Motor neuron (in vitro differentiated cells): ENCODE data around the gene TMEM97. TPM values are rescaled to one million over a fixed set of nuclear protein-coding genes. Genes with fewer than 3 reads are reported as not detected.
"Not testable (repeated sequence)": the region's sequence is repeated elsewhere in the genome, so short reads cannot be mapped to it uniquely, and the experiment has no call there.

Experiments used
- ATAC-seq, 8 experiments: fragments of 200-7000 bp; cut with Tn5 transposase; replicated peaks in 6 of 8; 2 replicates each; pipeline ENCODE4 v1.8.0; 2021; ENCODE audit warnings: mild to moderate bottlenecking in 8 of 8, moderate library complexity in 8 of 8
- H3K27ac ChIP-seq, 2 donors: fragments of 250-450 bp; sonication (Bioruptor Pico); 2 replicates each; pipeline ENCODE4 v1.9.0; 2021; ENCODE audit warnings: antibody characterized with exemption in 2 of 2, mild to moderate bottlenecking in 2 of 2, moderate library complexity in 1 of 2
- H3K4me1 ChIP-seq, 2 donors: fragments of 250-450 bp; sonication (Bioruptor Pico); replicated peaks in 1 of 2; 2 replicates each; pipeline ENCODE4 v1.6.1; 2021; ENCODE audit warnings: antibody characterized with exemption in 2 of 2, mild to moderate bottlenecking in 2 of 2, moderate library complexity in 1 of 2
- H3K4me3 ChIP-seq, 5 donors: fragments of 250-450 bp; sonication (Bioruptor Pico); 2 replicates each; pipeline ENCODE4 v1.9.0; 2021; ENCODE audit warnings: antibody characterized with exemption in 5 of 5, mild to moderate bottlenecking in 5 of 5, moderate library complexity in 4 of 5
- WGBS, 10 experiments: fragments of 450-650 bp; shearing (Covaris generic); methylation state at CpG; one replicate each; pipeline ENCODE4 v1.0.0; 2022; 5-methylcytosine and 5-hydroxymethylcytosine counted together
- in situ Hi-C, 9 experiments: fragments of 400-800 bp; cut with MboI; loops; one replicate each; pipeline ENCODE4 v1.15.0; 2021; ENCODE audit warnings: low sequenced_read_pairs in 9 of 9, low pct_unique_long_range_greater_than_20kb in 2 of 9; ENCODE audit not compliant: unreplicated experiment in 9 of 9
- total RNA-seq, 8 experiments: library from RNA; unstranded; fragments of 300-600 nt; gene quantifications; 2 replicates each; pipeline versions ENCODE4 v1.2.3 to v1.2.4, GENCODE V29; 2022

TMEM97 gene
- total RNA-seq, result 10 to 100 TPM; 17.5 to 93.4 (median 28.5) TPM

- Histone ChIP-seq H3K27ac (peak within 1 kb of the TSS; percentile 66 to 78), H3K4me1 (peaks cover 11 to 21% of the 10 kb centered on the region in 2 donors), H3K4me3 (peak within 1 kb of the TSS; percentile 52 to 73 (median 55))
- 0% methylated on average over 4 to 20 of the region's 72 CpGs; no CpG with 5 or more reads in 4 of the 10 experiments for WGBS, 10 experiments
- peak; percentile 94 to 98 (median 96) for ATAC-seq
- in situ Hi-C loops, result no loop called here
Observed at GRCh38 chr17:28318759-28319597, at the start of gene TMEM97. Gene TMEM97 (plus strand): TSS chr17:28319200. CDS start chr17:28319240, 40 bp downstream.

- whole genome bisulfite sequencing, 10 experiments, result 50 to 60% (median 60%) methylated on average over 1 to 2 of the region's 2 CpGs; no CpG with 5 or more reads in 6 of the 10 experiments
- in situ Hi-C loops, result no loop called here
- Histone ChIP-seq H3K4me3 (no peak overlapping the region), H3K4me1 (no peaks in the 10 kb centered on the region), H3K27ac (no peak overlapping the region)
- ATAC-seq, result no peak
Observed at GRCh38 chr17:28270055-28270454, 48.9 kb upstream of the TMEM97 start.

- H3K4me3 ChIP-seq, result no peak overlapping the region
- in situ Hi-C loops, result no loop called here
- no peak for ATAC-seq
- no peak overlapping the region for H3K27ac ChIP-seq
- H3K4me1 ChIP-seq, result no peaks in the 10 kb centered on the region
- WGBS, 10 experiments, result 80 to 86% (median 80%) methylated on average over 1 of the region's 1 CpG; no CpG with 5 or more reads in 7 of the 10 experiments
Observed at GRCh38 chr17:28270926-28271325, 48.1 kb upstream of the TMEM97 start.

- in situ Hi-C loops, result no loop called here
- WGBS, 10 experiments, result 67 to 90% (median 82%) methylated on average over 1 to 3 of the region's 3 CpGs; no CpG with 5 or more reads in 4 of the 10 experiments
Observed at GRCh38 chr17:28271431-28271830, 47.6 kb upstream of the TMEM97 start.

GRCh38 chr17:28272166-28272565 lies 46.8 kb upstream of the TMEM97 start:
- Histone ChIP-seq H3K4me3 (no peak overlapping the region), H3K27ac (no peak overlapping the region), H3K4me1 (no peaks in the 10 kb centered on the region)
- no peak for ATAC-seq
- 0 to 80% (median 21%) methylated on average over 1 to 2 of the region's 2 CpGs for WGBS, 10 experiments
- in situ Hi-C loops, result no loop called here

More at GRCh38 chr17:28271431-28271830, 47.6 kb upstream of the TMEM97 start:
- Histone ChIP-seq H3K4me3 (no peak overlapping the region), H3K4me1 (no peaks in the 10 kb centered on the region), H3K27ac (no peak overlapping the region)
- no peak for ATAC-seq

- WGBS, 10 experiments, result 60 to 100% (median 81%) methylated on average over 1 to 5 of the region's 5 CpGs
- H3K4me1 ChIP-seq, in situ Hi-C loops, ATAC-seq, H3K27ac ChIP-seq, H3K4me3 ChIP-seq: not testable (repeated sequence)
Observed at GRCh38 chr17:28273341-28273740, 45.7 kb upstream of the TMEM97 start.

- ATAC-seq, result no peak
- WGBS, 10 experiments, result 39 to 100% (median 89%) methylated on average over 1 to 9 of the region's 9 CpGs; no CpG with 5 or more reads in 1 of the 10 experiments
Observed at GRCh38 chr17:28274591-28275265, 44.3 kb upstream of the TMEM97 start.

GRCh38 chr17:28276011-28276410 lies 43.0 kb upstream of the TMEM97 start:
- no peak for ATAC-seq
- WGBS, 10 experiments, result 83 to 100% (median 94%) methylated on average over 1 to 4 of the region's 6 CpGs; no CpG with 5 or more reads in 4 of the 10 experiments
- in situ Hi-C loops, result no loop called here
- Histone ChIP-seq H3K4me1 (no peaks in the 10 kb centered on the region), H3K4me3 (no peak overlapping the region), H3K27ac (no peak overlapping the region)

More at GRCh38 chr17:28274591-28275265, 44.3 kb upstream of the TMEM97 start:
- no peak overlapping the region for H3K27ac ChIP-seq
- H3K4me1 ChIP-seq, result no peaks in the 10 kb centered on the region
- no peak overlapping the region for H3K4me3 ChIP-seq
- in situ Hi-C loops, result no loop called here

- H3K4me1 ChIP-seq, result no peaks in the 10 kb centered on the region
- 60 to 100% (median 85%) methylated on average over 1 to 6 of the region's 6 CpGs for WGBS, 10 experiments
- no peak overlapping the region for H3K27ac ChIP-seq
- no peak overlapping the region for H3K4me3 ChIP-seq
- ATAC-seq, result no peak
- in situ Hi-C loops, result no loop called here
Observed at GRCh38 chr17:28279411-28279810, 39.6 kb upstream of the TMEM97 start.

GRCh38 chr17:28280826-28281225 lies 38.2 kb upstream of the TMEM97 start:
- ATAC-seq, result no peak
- 91 to 100% (median 100%) methylated on average over 1 to 2 of the region's 3 CpGs; no CpG with 5 or more reads in 4 of the 10 experiments for WGBS, 10 experiments
- H3K4me3 ChIP-seq, result no peak overlapping the region
- no peak overlapping the region for H3K27ac ChIP-seq
- no peaks in the 10 kb centered on the region for H3K4me1 ChIP-seq
- in situ Hi-C loops, result no loop called here

GRCh38 chr17:28282596-28282995 lies 36.4 kb upstream of the TMEM97 start:
- Histone ChIP-seq H3K4me3 (no peak overlapping the region), H3K27ac (no peak overlapping the region), H3K4me1 (no peaks in the 10 kb centered on the region)
- in situ Hi-C loops, result no loop called here
- 0 to 89% (median 79%) methylated on average over 1 to 7 of the region's 7 CpGs; no CpG with 5 or more reads in 2 of the 10 experiments for WGBS, 10 experiments
- peak in 4 of 8 experiments; percentile 69 to 95 (median 82) for ATAC-seq

GRCh38 chr17:28285965-28286364 lies 33.0 kb upstream of the TMEM97 start:
- in situ Hi-C loops, result no loop called here
- no peaks in the 10 kb centered on the region for H3K4me1 ChIP-seq
- no peak overlapping the region for H3K27ac ChIP-seq
- H3K4me3 ChIP-seq, result no peak overlapping the region
- no peak for ATAC-seq
- WGBS, 10 experiments, result 29 to 100% (median 65%) methylated on average over 2 of the region's 2 CpGs; no CpG with 5 or more reads in 2 of the 10 experiments

- 0 to 100% (median 63%) methylated on average over 1 to 2 of the region's 2 CpGs; no CpG with 5 or more reads in 2 of the 10 experiments for WGBS, 10 experiments
- Histone ChIP-seq H3K4me1 (no peaks in the 10 kb centered on the region), H3K27ac (no peak overlapping the region), H3K4me3 (no peak overlapping the region)
- in situ Hi-C loops, result no loop called here
- ATAC-seq, result no peak
Observed at GRCh38 chr17:28290703-28291102, 28.3 kb upstream of the TMEM97 start.
